ENCODE measurements around the gene PNMT. TPM values are rescaled to one million over a fixed set of nuclear protein-coding genes. Genes with fewer than 3 reads are reported as not detected.

Gene PNMT
- total and polyA plus RNA-seq, 2 of the 4 experiments (the other 2 are of a cell fraction), result not detected

- no TSS peak for BruUV-seq (replicated peaks)
- H2BK15ac ChIP-seq (ENCODE audit: low read depth, low read length), result no peak overlapping the region
- no peak overlapping the region for H3K27ac ChIP-seq (ENCODE audit: insufficient read depth, low read length)
- no peak overlapping the region for H3K56ac ChIP-seq (ENCODE audit: extremely low read depth, insufficient read depth, low read length)
- no peaks in the 10 kb centered on the region for H3K27me3 ChIP-seq (ENCODE audit: control insufficient read depth, insufficient read depth, low read length)
- no peak overlapping the region for H4K5ac ChIP-seq (ENCODE audit: low read depth, low read length)
- no peak overlapping the region for H2BK120ac ChIP-seq (ENCODE audit: low read depth, low read length)
- H3K4me1 ChIP-seq (ENCODE audit: control insufficient read depth, insufficient read depth, low read length), result peaks cover 3% of the 10 kb centered on the region; the same call in 1 of the 2 replicates
- no peak overlapping the region for H4K8ac ChIP-seq (ENCODE audit: low read depth in 2 of 2, low read length in 2 of 2)
- H3K4ac ChIP-seq (ENCODE audit: low read depth, low read length), result no peak overlapping the region
- peaks cover 42% of the 10 kb centered on the region for H4K20me1 ChIP-seq (ENCODE audit: insufficient read depth, low read length)
- no peak overlapping the region for H3K4me2 ChIP-seq (ENCODE audit: low read depth, low read length)
- H3K9me1 ChIP-seq (ENCODE audit: insufficient read depth, low read length), result peaks cover 4% of the 10 kb centered on the region
- peaks cover 4% of the 10 kb centered on the region for H3K36me3 ChIP-seq (ENCODE audit: control insufficient read depth, insufficient read depth, low read length)
- no peak overlapping the region for H4K91ac ChIP-seq (ENCODE audit: insufficient read depth, low read depth, low read length)
- dilution Hi-C loops (cut with HindIII; ENCODE audit: low sequenced_read_pairs, unreplicated experiment) (no loop called here), in situ Hi-C loops (cut with MboI; ENCODE audit: low sequenced_read_pairs) (no loop called here), intact Hi-C loops (cut with micrococcal nuclease) (no loop called here)
- no peak overlapping the region for H3K23ac ChIP-seq (ENCODE audit: low read depth, low read length)
- no peak overlapping the region for H3K14ac ChIP-seq (replicated peaks; ENCODE audit: low read depth, low read length)
- H3K9me3 ChIP-seq (ENCODE audit: control insufficient read depth, insufficient read depth, low read length), result no peaks in the 10 kb centered on the region
- no peak for TF ChIP-seq MAZ (IDR thresholded peaks at IDR 0.05; ENCODE audit: borderline replicate concordance, low read depth, low read length)
- TF ChIP-seq BHLHE40 (IDR thresholded peaks at IDR 0.05; ENCODE audit: low read depth, low read length), result no peak
- TF ChIP-seq CHD1 (IDR thresholded peaks at IDR 0.05; ENCODE audit: low read depth, low read length), result no peak
- no peak for TF ChIP-seq CEBPB (IDR thresholded peaks at IDR 0.05; ENCODE audit: low read depth, low read length)
- no peak for TF ChIP-seq NFE2L2 (IDR thresholded peaks at IDR 0.05; ENCODE audit: low read depth, low read length)
- no peak for TF ChIP-seq RCOR1 (IDR thresholded peaks at IDR 0.05; ENCODE audit: insufficient replicate concordance, low read length)
- no peak for TF ChIP-seq POLR2A (IDR thresholded peaks at IDR 0.05; ENCODE audit: low read depth, low read length)
- TF ChIP-seq CTCF (conservative IDR thresholded peaks at IDR 0.05; ENCODE audit: low read depth, low read length), result no peak
- TF ChIP-seq FOS (IDR thresholded peaks at IDR 0.05; ENCODE audit: low read depth, low read length), result no peak
- no peak for TF ChIP-seq MXI1 (IDR thresholded peaks at IDR 0.05; ENCODE audit: borderline replicate concordance, low read depth, low read length)
- TF ChIP-seq USF2 (IDR thresholded peaks at IDR 0.05; ENCODE audit: low read depth, low read length), result no peak
- TF ChIP-seq MAFK (IDR thresholded peaks at IDR 0.05; ENCODE audit: low read depth, low read length), result no peak
- TF ChIP-seq RAD21 (IDR thresholded peaks at IDR 0.05; ENCODE audit: low read length), result no peak
- TF ChIP-seq RFX5 (IDR thresholded peaks at IDR 0.05; ENCODE audit: low read depth, low read length), result no peak
- no peak for TF ChIP-seq SMC3 (IDR thresholded peaks at IDR 0.05; ENCODE audit: low read depth, low read length)
- TF ChIP-seq ELK1 (IDR thresholded peaks at IDR 0.05; ENCODE audit: borderline replicate concordance, low read depth, low read length), result no peak
- ATAC-seq (ENCODE audit: low read depth) (no peak), DNase-seq (no peak)
- WGBS, 2 experiments (ENCODE audit: extremely low coverage in 2 of 2, insufficient read length in 1 of 2), result 50% methylated on average over 1 of the region's 11 CpGs; no CpG with 5 or more reads in 1 of the 2 experiments
- no peak overlapping the region for H3K18ac ChIP-seq (ENCODE audit: low read depth, low read length)
- no peak overlapping the region for H3K9ac ChIP-seq (ENCODE audit: low read depth, low read length)
- CTCF ChIA-PET, result interaction anchor here (1.3 kb wide), 1 partner anchor 21 kb away, joined by 3 read pairs; no protein-coding TSS in a partner anchor
- no peak overlapping the region for H2BK5ac ChIP-seq (ENCODE audit: low read depth, low read length, poor library complexity, severe bottlenecking)
- no peak overlapping the region for H2AK9ac ChIP-seq (replicated peaks; ENCODE audit: low read depth, low read length, poor library complexity)
- H2BK20ac ChIP-seq (ENCODE audit: low read depth, low read length), result no peak overlapping the region
- no peak overlapping the region for H2AFZ ChIP-seq (replicated peaks; ENCODE audit: low read length, poor library complexity)
- no peak overlapping the region for H2AK5ac ChIP-seq (ENCODE audit: low read depth, low read length)
- H3K4me3 ChIP-seq (ENCODE audit: insufficient read depth, low read depth, low read length), result no peak overlapping the region
- POLR2A ChIA-PET (ENCODE audit: unreplicated experiment), result no interaction called here
- peaks cover 13 to 56% of the 10 kb centered on the region in 2 experiments; a peak in 3 of 4 replicates for H3K79me1 ChIP-seq (ENCODE audit: low read depth in 1 of 2, low read length in 2 of 2)
Measured at GRCh38 chr17:39650121-39650579, 18.1 kb upstream of the PNMT start.

All from IMR-90 (cell line).